Loucy (cell line): ENCODE results near the gene TRPM3.

Source experiments
- H2AFZ ChIP-seq: fragments of 200-600 bp; sonication (generic); 2 replicates; pipeline ENCODE4 v1.6.0; 2016; ENCODE audit warnings: antibody characterized with exemption, mild to moderate bottlenecking, low read length, moderate library complexity
- H3F3A ChIP-seq: fragments of 200-600 bp; 2 replicates; pipeline ENCODE4 v1.6.0; 2016; ENCODE audit warnings: antibody characterized with exemption, low read depth, mild to moderate bottlenecking
- H3K27me3 ChIP-seq: fragments of 200-600 bp; sonication (generic); 2 replicates; pipeline ENCODE4 v1.6.1; 2014; ENCODE audit warnings: low read length, mild to moderate bottlenecking; ENCODE audit not compliant: insufficient read depth, poor library complexity, severe bottlenecking
- H3K36me3 ChIP-seq: fragments of 200-600 bp; sonication (generic); 2 replicates; pipeline ENCODE4 v1.6.1; 2016; ENCODE audit warnings: low read length; ENCODE audit not compliant: insufficient read depth
- H3K4me1 ChIP-seq: fragments of 200-600 bp; sonication (generic); 2 replicates; pipeline ENCODE4 v1.5.1; 2014; ENCODE audit warnings: low read length, mild to moderate bottlenecking; ENCODE audit not compliant: insufficient read depth, poor library complexity, severe bottlenecking
- H3K4me2 ChIP-seq: fragments of 200-600 bp; sonication (generic); 2 replicates; pipeline ENCODE4 v1.6.0; 2014; ENCODE audit warnings: antibody characterized with exemption, low read length, low read depth, mild to moderate bottlenecking; ENCODE audit not compliant: poor library complexity, severe bottlenecking
- H3K4me3 ChIP-seq: fragments of 200-600 bp; sonication (generic); 2 replicates; pipeline ENCODE4 v1.5.1; 2014; ENCODE audit warnings: low read length, mild to moderate bottlenecking, mixed read lengths; ENCODE audit not compliant: poor library complexity, severe bottlenecking
- H3K79me2 ChIP-seq: fragments of 200-600 bp; sonication (generic); 2 replicates; pipeline ENCODE4 v1.6.1; 2014; ENCODE audit warnings: low read length; ENCODE audit not compliant: insufficient read depth
- H3K9ac ChIP-seq: fragments of 200-600 bp; sonication (generic); 2 replicates; pipeline ENCODE4 v1.6.0; 2014; ENCODE audit warnings: mild to moderate bottlenecking, low read depth, low read length, moderate library complexity; ENCODE audit not compliant: poor library complexity, severe bottlenecking
- H3K9me2 ChIP-seq: fragments of 200-600 bp; sonication (generic); replicated peaks from 2 replicates; pipeline ENCODE4 v1.6.1; 2016; ENCODE audit warnings: low read depth, low read length, mixed read lengths
- H3K9me3 ChIP-seq: fragments of 200-600 bp; sonication (generic); 2 replicates; pipeline ENCODE4 v1.6.1; 2014; ENCODE audit warnings: mild to moderate bottlenecking, antibody characterized with exemption, low read length, low read depth; ENCODE audit not compliant: insufficient read depth
- H4K20me1 ChIP-seq: fragments of 200-600 bp; sonication (generic); 2 replicates; pipeline ENCODE4 v1.6.0; 2014; ENCODE audit warnings: antibody characterized with exemption, low read length, mild to moderate bottlenecking; ENCODE audit not compliant: insufficient read depth, poor library complexity, severe bottlenecking
- EZH2phosphoT487 ChIP-seq: fragments of 200-600 bp; IDR thresholded peaks from 2 replicates; pipeline ENCODE4 v1.6.1; 2018; ENCODE audit warnings: antibody characterized with exemption, mild to moderate bottlenecking, moderate library complexity, borderline replicate concordance
- TF ChIP-seq, protein P1 (sequence below): fragments of 200-600 bp; sonication (generic); conservative IDR thresholded peaks from 2 replicates; pipeline ENCODE4 v1.5.1; 2014; ENCODE audit warnings: mild to moderate bottlenecking, antibody characterized with exemption, low read length

TRPM3 gene

DNA sequence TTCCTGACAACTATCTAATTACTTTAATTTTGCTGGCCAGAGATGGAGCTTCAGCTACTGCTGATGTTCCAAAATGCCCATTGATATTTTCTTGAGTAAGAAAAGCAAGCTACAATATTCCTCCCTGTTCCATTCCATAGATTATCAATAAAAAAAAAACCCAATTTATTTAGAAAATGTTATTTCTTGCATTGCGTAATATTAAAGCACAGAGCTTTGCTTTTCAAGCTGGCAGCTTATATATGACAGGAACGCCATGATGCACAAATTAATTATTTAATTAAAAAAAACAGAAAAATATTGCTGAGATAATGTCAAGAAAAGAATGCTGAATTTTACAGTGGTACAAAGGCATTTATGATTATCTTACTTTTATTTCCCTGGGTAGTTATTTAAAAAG is 47.9 kb downstream of the TRPM3 start:
- no peaks in the 10 kb centered on the region for H4K20me1 ChIP-seq
- no peaks in the 10 kb centered on the region for H3K4me1 ChIP-seq
- H3K4me2 ChIP-seq, result no peak overlapping the region
- no peak overlapping the region for H3K4me3 ChIP-seq
- H3K9me2 ChIP-seq, result no peaks in the 10 kb centered on the region
- no peak overlapping the region for H3K9ac ChIP-seq
- H3F3A ChIP-seq, result no peaks in the 10 kb centered on the region
- no peaks in the 10 kb centered on the region for H3K36me3 ChIP-seq
- TF ChIP-seq EZH2phosphoT487, result no peak
- TF ChIP-seq, protein P1, sequence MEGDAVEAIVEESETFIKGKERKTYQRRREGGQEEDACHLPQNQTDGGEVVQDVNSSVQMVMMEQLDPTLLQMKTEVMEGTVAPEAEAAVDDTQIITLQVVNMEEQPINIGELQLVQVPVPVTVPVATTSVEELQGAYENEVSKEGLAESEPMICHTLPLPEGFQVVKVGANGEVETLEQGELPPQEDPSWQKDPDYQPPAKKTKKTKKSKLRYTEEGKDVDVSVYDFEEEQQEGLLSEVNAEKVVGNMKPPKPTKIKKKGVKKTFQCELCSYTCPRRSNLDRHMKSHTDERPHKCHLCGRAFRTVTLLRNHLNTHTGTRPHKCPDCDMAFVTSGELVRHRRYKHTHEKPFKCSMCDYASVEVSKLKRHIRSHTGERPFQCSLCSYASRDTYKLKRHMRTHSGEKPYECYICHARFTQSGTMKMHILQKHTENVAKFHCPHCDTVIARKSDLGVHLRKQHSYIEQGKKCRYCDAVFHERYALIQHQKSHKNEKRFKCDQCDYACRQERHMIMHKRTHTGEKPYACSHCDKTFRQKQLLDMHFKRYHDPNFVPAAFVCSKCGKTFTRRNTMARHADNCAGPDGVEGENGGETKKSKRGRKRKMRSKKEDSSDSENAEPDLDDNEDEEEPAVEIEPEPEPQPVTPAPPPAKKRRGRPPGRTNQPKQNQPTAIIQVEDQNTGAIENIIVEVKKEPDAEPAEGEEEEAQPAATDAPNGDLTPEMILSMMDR, result no peak
- no peaks in the 10 kb centered on the region for H3K9me3 ChIP-seq
- no peak overlapping the region for H2AFZ ChIP-seq
- H3K79me2 ChIP-seq, result no peaks in the 10 kb centered on the region
- no peaks in the 10 kb centered on the region for H3K27me3 ChIP-seq

- H3K36me3 ChIP-seq, result no peaks in the 10 kb centered on the region
- H3K9me2 ChIP-seq, result no peaks in the 10 kb centered on the region
- H2AFZ ChIP-seq, result no peak overlapping the region
- no peak overlapping the region for H3K4me3 ChIP-seq
- H3K9ac ChIP-seq, result no peak overlapping the region
- H3K4me1 ChIP-seq, result no peaks in the 10 kb centered on the region
- no peaks in the 10 kb centered on the region for H3K79me2 ChIP-seq
- H3K27me3 ChIP-seq, result no peaks in the 10 kb centered on the region
- TF ChIP-seq, protein P1, result no peak
- no peak for TF ChIP-seq EZH2phosphoT487
- H3F3A ChIP-seq, result no peaks in the 10 kb centered on the region
- no peaks in the 10 kb centered on the region for H4K20me1 ChIP-seq
- H3K9me3 ChIP-seq, result no peaks in the 10 kb centered on the region
- H3K4me2 ChIP-seq, result no peak overlapping the region
Measured at GRCh38 chr9:71072587-71072986, 48.8 kb downstream of the TRPM3 start.

DNA sequence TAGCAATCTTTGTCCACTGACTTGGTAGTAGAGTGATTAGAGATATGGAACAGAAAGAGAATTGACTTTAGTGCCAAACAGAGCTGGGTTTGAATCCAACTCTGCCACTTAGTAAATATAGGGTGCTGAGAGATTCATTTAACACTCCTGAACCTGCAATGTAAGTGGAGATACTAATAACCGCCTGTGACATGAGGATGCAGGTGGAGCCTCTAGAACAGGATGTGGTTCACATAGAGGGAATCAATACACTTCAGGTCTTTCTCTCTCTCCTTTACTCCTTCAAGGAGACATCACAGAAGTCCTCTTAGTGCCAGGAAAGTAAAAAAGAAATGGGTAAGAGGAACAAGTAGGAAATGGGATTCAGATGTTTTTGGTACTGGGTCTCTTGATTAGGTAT is 49.8 kb downstream of the TRPM3 start:
- TF ChIP-seq, protein P1, result no peak
- TF ChIP-seq EZH2phosphoT487, result no peak
- H3F3A ChIP-seq, result no peaks in the 10 kb centered on the region

More for the DNA sequence above, 49.8 kb downstream of the TRPM3 start:
- Histone ChIP-seq H3K9me3 (no peaks in the 10 kb centered on the region), H3K9ac (no peak overlapping the region), H3K4me1 (no peaks in the 10 kb centered on the region), H3K79me2 (no peaks in the 10 kb centered on the region), H3K4me3 (no peak overlapping the region), H3K36me3 (no peaks in the 10 kb centered on the region), H4K20me1 (no peaks in the 10 kb centered on the region), H3K9me2 (no peaks in the 10 kb centered on the region), H2AFZ (no peak overlapping the region), H3K27me3 (no peaks in the 10 kb centered on the region), H3K4me2 (no peak overlapping the region)
